T-helper 2 cell (primary cell): Measurements from ENCODE around the gene PRELID3B.

ENCODE experiments used
- DNase-seq, 5 experiments: peaks; one replicate each; pipeline versions ENCODE4 v3.0.0 to v3.0.0-alpha.2; 2012 to 2022
- total RNA-seq, 2 donors: gene quantifications; one replicate each; lab custom pipeline; 2026; lab: John Stamatoyannopoulos, UW

PRELID3B gene
- total RNA-seq = 89.3 to 111 reads per million in 2 donors

GRCh38 chr20:59042151-59042795, at the start of gene PRELID3B:
Gene PRELID3B (minus strand): TSS chr20:59042786. CDS start chr20:59042730, 56 bp downstream.
- DNase-seq = peak in 2 of 5 experiments; percentile 17 to 32

GRCh38 chr20:59087829-59088433, 45.3 kb upstream of the PRELID3B start:
- peak; percentile 63 to 83 (median 76) for DNase-seq

GRCh38 chr20:59086923-59087322, 44.3 kb upstream of the PRELID3B start:
- DNase-seq = no peak

- no peak for DNase-seq
Observed at GRCh38 chr20:59084041-59084850, 41.7 kb upstream of the PRELID3B start.

GRCh38 chr20:59082981-59083380, 40.4 kb upstream of the PRELID3B start:
- no peak for DNase-seq

GRCh38 chr20:59082077-59082740, 39.6 kb upstream of the PRELID3B start:
- DNase-seq = peak in 1 of 5 experiments; percentile 27

GRCh38 chr20:59081036-59081435, 38.5 kb upstream of the PRELID3B start:
- no peak for DNase-seq

- no peak for DNase-seq
Observed at GRCh38 chr20:59078231-59078630, 35.6 kb upstream of the PRELID3B start.

- no peak for DNase-seq
Observed at GRCh38 chr20:59077705-59078104, 35.1 kb upstream of the PRELID3B start.

GRCh38 chr20:59075934-59076508, 33.4 kb upstream of the PRELID3B start:
- no peak for DNase-seq

GRCh38 chr20:59074456-59074855, 31.9 kb upstream of the PRELID3B start:
- DNase-seq = peak in 1 of 5 experiments; percentile 44

- DNase-seq = no peak
Observed at GRCh38 chr20:59073582-59073981, 31.0 kb upstream of the PRELID3B start.

GRCh38 chr20:59071216-59071615, 28.6 kb upstream of the PRELID3B start:
- no peak for DNase-seq

GRCh38 chr20:59069026-59069425, 26.4 kb upstream of the PRELID3B start:
- DNase-seq = no peak

GRCh38 chr20:59068534-59068933, 25.9 kb upstream of the PRELID3B start:
- DNase-seq = no peak

- DNase-seq = no peak
Observed at GRCh38 chr20:59064214-59064722, 21.7 kb upstream of the PRELID3B start.

GRCh38 chr20:59063358-59064213, 21.0 kb upstream of the PRELID3B start:
- no peak for DNase-seq

- DNase-seq = no peak
Observed at GRCh38 chr20:59062081-59062480, 19.5 kb upstream of the PRELID3B start.

- DNase-seq = peak in 1 of 5 experiments; percentile 6
Observed at GRCh38 chr20:59055302-59055701, 12.7 kb upstream of the PRELID3B start.

GRCh38 chr20:59051666-59052185, 9.1 kb upstream of the PRELID3B start:
- DNase-seq = no peak

GRCh38 chr20:59050437-59050836, 7.9 kb upstream of the PRELID3B start:
- no peak for DNase-seq
